HFF-Myc (cell line): ENCODE results near the gene ADAM29.

Experiments used
- DNase-seq: peaks from one replicate; pipeline ENCODE4 v3.0.0-alpha.2; 2011; ENCODE audit warnings: low read depth; ENCODE audit errors: extremely low read depth
- H3K4me3 ChIP-seq: replicated peaks from 2 replicates; pipeline ENCODE4 v1.5.1; 2011; ENCODE audit warnings: low read depth, mild to moderate bottlenecking, control low read depth, low read length
- CTCF ChIP-seq: IDR thresholded peaks from 2 replicates; pipeline ENCODE4 v1.5.1; 2012; ENCODE audit warnings: mild to moderate bottlenecking, low read depth, low read length, control low read depth; ENCODE audit errors: missing control alignments

The ADAM29 gene

GRCh38 chr4:174880001-174880400, 38.2 kb upstream of the ADAM29 start:
- H3K4me3 ChIP-seq = no peak overlapping the region
- no peak for TF ChIP-seq CTCF
- DNase-seq = no peak

GRCh38 chr4:174882317-174882992, 35.7 kb upstream of the ADAM29 start:
- TF ChIP-seq CTCF = no peak
- H3K4me3 ChIP-seq = no peak overlapping the region
- DNase-seq = no peak

- no peak for TF ChIP-seq CTCF
- no peak for DNase-seq
- H3K4me3 ChIP-seq = no peak overlapping the region
These were observed 10.7 kb upstream of the ADAM29 start for GRCh38 chr4:174907508-174907907.

GRCh38 chr4:174910271-174910670, 7.9 kb upstream of the ADAM29 start:
- no peak overlapping the region for H3K4me3 ChIP-seq
- TF ChIP-seq CTCF = no peak
- no peak for DNase-seq

- no peak overlapping the region for H3K4me3 ChIP-seq
- no peak for DNase-seq
- TF ChIP-seq CTCF = no peak
These were observed 5.1 kb upstream of the ADAM29 start for GRCh38 chr4:174912919-174913543.

GRCh38 chr4:174919886-174920423, 1.8 kb downstream of the ADAM29 start:
- no peak for DNase-seq
- no peak for TF ChIP-seq CTCF
- H3K4me3 ChIP-seq = no peak overlapping the region
